Body of pancreas (tissue), 4 donors: ENCODE data around the gene FAM83B.

Source experiments
- POLR2A ChIP-seq, 3 donors: fragments of 450-650 bp; IDR thresholded peaks; one replicate each; pipeline ENCODE4 v1.6.1; 2016; ENCODE audit warnings: antibody characterized with exemption in 3 of 3, mild to moderate bottlenecking in 2 of 3
- TF ChIP-seq, protein P1 (sequence below), 7 experiments: fragments of 450-650 bp in 4 of 7; fragments of 200-600 bp in 3 of 7; sonication (generic) in 3 of 7; IDR thresholded peaks; one replicate each; pipeline ENCODE4 v1.5.1; 2016 to 2019; ENCODE audit warnings: antibody characterized with exemption in 7 of 7

DNA sequence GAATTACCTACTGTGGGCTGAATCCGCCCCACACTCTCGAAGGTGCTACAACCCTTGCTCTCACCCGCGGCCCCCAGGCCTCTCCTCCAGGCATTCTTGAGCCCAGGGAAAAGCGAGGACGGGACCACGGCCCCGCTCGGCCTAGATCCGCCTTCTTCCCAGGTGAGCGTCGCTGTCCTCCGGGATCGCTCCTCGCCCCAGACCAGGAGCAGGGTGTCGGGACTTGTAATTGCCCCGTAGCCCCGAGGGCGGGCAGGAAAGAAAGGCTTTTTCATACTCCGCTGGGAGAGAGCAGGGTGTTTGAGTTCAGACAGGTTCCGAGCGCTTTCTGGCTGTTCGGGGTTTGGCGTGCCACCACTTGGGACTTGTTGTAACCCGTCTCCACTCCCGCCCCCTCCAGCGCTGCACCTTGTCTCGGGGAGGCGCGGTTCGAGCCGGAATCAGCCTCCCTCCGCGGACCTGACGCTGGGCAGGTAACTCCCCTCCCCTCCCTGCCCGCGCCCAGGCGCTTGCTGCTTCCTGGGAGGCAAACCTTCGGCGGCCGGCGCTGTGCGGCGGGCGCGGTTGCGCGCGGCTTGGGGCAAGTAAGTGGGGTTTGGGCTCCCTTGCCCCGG, at the start of gene FAM83B:
- peak in 2 of 3 donors; percentile 69 to 70 for TF ChIP-seq POLR2A (IDR thresholded peaks at IDR 0.05)
- TF ChIP-seq, protein P1, sequence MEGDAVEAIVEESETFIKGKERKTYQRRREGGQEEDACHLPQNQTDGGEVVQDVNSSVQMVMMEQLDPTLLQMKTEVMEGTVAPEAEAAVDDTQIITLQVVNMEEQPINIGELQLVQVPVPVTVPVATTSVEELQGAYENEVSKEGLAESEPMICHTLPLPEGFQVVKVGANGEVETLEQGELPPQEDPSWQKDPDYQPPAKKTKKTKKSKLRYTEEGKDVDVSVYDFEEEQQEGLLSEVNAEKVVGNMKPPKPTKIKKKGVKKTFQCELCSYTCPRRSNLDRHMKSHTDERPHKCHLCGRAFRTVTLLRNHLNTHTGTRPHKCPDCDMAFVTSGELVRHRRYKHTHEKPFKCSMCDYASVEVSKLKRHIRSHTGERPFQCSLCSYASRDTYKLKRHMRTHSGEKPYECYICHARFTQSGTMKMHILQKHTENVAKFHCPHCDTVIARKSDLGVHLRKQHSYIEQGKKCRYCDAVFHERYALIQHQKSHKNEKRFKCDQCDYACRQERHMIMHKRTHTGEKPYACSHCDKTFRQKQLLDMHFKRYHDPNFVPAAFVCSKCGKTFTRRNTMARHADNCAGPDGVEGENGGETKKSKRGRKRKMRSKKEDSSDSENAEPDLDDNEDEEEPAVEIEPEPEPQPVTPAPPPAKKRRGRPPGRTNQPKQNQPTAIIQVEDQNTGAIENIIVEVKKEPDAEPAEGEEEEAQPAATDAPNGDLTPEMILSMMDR (IDR thresholded peaks at IDR 0.05), result no peak
